GM21723 (cell line): Measurements from ENCODE around the gene TXLNB.

Experiments used
- ATAC-seq: cut with Tn5 transposase; IDR thresholded peaks from one replicate; pipeline ENCODE4 v1.9.1; 2021; ENCODE audit warnings: mild to moderate bottlenecking, moderate library complexity; ENCODE audit not compliant: unreplicated experiment

Gene TXLNB

DNA sequence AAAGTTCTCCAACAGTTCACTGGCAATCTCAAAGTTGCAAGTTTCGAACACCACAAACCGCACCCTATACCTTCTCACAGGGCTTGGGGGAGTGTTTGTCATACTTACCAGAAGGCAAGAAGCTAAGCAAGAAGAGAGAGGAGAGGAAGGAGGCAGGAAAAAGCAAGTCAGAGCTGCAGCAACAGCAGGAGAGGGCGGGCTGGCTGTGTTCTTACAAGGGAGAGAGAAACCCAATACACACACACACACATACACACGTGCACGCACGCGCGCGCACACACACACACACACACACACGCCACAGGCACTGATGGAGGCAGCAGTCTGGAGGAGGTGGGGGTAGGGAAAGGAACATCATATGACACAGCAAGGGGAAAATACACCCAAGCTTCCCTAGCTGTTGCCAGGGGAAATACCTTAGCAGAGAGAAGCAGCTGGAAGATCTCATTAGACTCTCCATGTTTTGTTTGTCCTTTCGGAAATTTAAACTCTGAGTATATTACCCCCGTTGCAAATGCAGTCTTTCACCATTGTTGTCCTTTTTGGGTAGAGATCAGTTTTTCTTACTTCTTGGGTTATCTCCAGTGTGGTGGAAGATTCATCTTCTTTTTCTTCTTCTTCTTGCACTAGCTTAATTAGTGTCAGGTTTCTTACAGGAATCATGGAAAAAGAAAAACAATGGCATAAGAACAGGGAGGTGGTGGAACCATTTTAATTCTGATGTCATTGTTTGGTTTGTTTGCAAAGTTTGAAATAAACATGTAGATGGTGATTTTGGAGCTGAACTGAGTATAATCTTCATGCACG lies at the start of gene TXLNB:
Gene TXLNB (minus strand): TSS at position 186 of the 807 bp plus-strand sequence. CDS start 3,099 bp downstream, outside the sequence.
- ATAC-seq: peak; percentile 65

DNA sequence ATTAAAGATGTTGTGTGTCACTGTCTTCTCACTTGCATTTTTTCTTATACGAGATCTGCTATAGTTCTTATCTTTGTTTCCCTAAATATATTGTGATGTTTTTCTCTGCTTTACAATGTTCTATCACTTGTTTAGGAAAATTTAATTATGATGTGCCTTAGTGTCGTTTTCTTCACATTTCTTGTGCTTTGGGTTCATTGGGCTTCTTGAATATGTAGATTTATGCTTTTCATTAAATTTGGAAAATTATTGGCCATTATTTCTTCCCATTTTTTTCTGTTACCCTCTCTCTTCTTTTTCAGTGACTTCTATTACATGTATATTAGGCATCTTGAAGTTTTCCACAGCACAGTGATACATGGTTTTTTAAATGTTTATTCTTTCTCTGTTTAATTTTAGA lies 49.3 kb upstream of the TXLNB start:
- no peak for ATAC-seq

DNA sequence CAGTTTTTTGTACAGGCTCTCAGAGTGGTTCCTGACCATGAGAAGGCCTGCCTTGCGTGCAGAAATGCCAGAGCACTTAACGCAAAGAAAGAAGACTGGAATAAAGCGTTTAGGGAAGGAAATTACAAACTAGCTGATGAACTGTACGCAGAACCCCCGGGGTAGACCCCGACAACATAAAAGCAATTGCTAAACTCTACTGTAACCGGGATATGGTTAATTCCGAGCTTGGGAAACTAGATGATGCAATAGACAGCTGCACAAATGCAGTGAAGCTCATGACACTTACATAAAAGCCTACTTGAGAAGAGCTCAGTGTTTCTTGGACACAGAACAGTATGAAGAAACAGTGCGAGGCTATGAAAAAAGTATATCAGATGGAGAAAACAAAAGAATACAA lies 47.0 kb upstream of the TXLNB start:
- ATAC-seq: no peak

DNA sequence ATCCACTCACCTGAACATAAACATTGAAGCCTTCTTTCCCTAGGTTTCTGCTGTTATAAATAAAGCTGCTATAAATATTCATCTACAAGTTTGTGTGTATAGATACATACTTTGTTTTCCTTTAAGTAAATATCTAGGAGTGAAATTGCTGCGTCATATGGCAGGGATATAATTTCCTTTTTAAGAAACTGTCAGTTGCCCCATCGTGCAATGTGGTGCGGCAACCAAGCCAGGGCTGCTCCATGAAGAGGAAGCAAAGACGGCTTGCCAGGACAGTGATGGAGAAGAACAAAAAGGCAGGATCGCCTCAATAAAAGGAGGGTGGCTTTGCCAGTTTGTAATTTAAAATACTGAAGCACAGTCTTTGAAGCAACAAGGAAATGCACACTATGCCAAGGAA lies 46.0 kb upstream of the TXLNB start:
- no peak for ATAC-seq

DNA sequence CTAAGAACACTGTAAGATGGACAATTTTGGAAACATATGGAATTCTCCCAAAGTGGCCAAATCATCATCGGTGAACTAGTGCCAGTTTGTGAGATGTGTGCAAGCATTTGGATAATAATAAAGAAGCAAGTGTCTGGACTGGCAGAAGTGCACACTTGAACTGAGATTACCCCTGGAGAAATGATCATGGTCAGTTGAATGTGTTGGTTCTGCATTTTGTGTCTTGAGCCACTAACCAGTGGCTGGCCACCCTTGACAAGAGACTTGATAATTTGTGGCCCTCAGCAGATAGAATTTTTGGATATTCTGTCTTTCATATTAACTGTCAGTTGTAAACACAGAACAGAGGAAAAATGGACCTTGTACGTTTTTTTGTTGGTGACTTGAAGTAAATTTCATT lies 45.2 kb upstream of the TXLNB start:
- ATAC-seq: no peak

DNA sequence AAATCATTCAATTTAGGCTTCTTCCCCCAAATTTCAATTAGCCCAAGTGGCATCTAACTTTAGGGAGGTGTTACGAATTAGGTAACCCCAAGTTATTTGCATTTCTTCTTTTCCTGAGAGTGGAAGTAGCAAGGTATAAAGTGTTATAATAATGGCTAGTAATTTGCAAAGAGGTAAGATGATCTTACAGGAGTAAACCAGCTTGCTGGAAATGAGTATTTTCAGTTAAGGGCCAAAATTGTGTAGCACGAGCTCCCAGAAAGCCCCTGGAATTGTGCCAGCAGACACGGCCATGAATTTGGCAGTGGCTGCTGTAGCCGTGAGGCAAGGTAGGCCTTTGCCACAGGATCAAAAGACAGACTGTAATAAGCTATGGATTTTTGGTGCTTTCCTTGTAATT lies 44.7 kb upstream of the TXLNB start:
- no peak for ATAC-seq

DNA sequence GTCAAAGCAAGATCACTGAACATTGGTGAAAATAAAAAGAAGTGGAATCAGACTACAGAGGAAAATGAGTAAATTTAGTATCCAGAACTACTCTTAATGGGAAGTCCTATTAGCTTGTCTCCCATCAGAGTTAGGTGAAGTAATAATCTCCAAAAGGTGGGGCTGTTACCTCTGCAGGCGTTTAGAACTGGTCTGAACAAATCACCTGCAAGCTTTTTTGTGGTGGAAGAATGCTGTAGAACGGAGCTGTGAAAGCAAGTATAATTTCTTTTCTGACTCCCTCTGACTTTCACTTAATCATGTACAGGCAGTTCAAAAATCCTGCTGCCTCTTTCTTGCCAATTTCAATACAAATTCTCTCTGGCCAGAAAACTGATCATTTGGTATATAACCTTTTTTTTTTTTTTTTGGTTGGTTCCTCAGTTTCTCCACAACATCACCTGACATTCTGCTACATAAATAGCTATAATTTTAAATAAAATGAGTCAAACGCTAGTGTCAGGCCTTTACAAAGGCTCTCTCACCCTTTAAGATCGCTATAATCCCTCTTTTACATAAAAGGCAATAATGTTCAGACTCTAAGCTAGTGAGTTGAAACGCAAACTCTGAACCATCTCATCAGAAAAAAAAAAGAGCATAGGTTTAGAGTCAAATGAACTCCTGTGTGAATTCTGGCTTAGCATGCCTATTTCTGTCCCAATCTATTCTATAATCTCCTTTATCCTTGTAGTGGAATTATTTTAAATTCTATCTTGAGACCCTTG lies 43.8 kb upstream of the TXLNB start:
- no peak for ATAC-seq

DNA sequence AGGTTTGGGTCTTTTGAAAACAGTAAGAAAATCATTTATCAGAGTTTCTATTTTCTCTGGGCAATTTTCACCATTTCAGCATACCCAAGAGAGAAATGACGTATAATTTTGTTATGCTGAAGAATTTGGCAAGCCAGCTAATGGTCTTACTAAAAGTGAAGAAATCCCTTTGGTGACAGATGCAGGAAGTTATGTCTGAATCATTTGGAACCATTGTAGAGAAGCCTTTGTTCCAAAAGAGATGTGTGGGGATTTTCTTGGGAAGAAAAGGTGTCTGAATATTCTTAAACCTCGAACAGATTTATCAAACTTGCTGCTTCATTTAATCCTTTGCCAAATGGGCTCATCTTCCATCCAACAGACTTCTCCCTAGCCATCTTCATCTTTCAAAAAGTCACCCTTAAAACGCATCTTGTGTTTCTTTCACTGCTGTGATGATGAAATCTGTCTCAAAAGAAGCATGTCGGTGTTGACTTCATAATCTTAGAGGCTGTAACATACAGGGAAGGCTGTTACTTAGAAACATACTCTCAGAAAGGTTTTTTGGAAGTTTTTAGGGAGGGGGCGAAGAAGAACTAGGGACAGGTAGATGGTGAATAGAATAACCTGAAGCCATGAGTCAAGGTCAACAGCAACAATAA lies 43.1 kb upstream of the TXLNB start:
- no peak for ATAC-seq

DNA sequence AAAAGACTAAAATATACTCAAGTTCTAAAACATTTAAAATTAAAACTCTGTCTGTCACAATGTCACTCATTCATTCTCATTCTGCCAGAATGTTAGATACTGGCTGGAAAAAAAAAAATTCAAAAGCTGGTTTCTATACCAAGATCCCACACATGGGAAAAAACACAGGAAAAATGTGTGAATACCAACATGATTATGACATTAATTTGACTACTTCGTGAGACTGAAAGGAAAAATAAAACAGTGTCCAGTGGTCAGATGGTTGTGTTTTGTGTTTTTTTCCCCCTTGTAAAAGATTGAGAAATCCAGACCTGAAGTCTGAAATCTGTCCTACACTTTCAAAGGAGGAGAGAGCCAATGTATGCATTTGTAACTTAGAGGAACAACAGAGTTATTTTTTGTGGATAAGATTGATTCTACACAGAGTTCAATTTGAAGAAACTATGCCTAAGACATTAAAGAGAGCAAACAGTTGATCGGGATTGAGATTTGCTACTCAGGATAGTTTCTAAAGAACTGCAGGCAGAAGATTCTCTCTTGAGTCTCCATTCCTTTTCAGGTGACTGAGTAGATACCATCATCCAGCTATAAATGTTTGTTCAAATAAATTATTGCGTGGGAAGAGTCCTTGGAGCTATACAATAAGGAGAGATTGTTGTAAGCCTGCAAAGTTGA lies 39.2 kb upstream of the TXLNB start:
- no peak for ATAC-seq

DNA sequence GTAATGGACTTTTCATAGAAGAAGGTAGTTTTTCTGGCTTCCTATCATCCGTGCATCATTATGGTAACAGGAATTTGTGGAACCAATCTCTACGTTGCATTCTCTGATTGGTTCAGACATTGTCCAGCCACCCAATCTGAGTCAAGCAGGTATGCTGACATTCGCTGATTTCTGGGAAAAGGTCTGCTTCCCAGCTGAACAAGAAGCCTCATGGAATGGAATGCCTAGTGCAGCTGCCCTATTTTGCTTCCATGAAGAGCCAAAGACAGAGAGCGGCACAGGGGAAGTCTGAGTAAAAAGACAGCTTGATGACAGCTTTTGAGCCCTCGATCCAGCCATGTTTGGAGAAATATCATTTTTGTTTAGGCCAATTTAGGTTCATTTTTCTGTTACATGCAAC lies 38.5 kb upstream of the TXLNB start:
- no peak for ATAC-seq

DNA sequence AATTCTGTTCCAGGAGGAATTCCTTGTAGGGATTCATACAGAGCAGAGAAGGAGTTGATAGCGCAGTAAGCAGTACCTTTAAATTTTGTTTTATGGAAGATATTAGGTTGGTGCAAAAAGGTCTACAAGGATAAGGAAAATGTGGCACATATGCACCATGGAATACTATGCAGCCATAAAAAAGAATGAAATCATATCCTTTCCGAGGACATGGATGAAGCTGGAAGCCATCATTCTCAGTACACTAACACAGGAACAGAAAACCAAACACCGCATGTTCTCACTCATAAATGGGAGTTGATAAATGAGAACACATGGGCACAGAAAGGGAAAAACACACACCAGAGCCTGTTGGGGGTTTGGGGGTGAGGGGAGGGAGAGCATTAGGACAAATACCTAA lies 37.4 kb upstream of the TXLNB start:
- no peak for ATAC-seq

DNA sequence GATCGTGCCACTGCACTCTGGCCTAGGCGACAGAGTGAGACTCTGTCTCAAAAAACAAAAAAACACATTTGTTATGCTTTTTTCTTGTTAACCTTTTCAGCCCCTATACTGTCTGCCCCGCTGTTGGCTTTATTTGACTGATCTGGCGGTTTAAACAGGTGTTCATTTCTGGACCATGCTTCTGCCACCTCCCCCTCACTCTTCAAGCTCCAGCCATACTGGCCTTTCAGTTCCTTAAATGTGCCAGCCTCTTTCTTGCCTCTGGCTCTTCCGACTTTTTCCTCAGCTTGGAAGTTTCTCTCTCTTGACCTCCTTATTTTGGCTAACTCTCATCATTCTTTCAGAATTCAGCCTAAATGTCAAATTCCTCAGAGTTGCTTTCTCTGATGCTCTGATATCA lies 35.2 kb upstream of the TXLNB start:
- peak; percentile 54 for ATAC-seq

DNA sequence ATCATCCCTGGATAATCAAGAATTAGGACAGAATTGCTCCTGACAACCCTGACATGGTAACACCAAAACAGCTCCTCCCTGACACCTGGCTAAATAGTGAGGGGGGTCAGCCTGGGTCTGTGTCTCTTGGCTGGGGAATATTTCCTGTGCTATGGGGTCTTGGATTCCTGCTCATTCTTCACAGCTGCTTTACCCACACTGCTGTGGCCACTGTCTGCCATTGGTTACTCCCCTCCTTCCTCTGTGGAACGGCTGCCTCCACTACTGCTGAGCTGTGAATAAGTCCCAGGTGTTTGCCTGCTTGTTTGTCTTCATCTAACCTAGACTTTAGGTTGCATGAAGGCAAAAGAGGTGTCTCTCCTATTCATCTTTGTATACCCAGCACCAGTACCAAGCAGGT lies 33.9 kb upstream of the TXLNB start:
- ATAC-seq: peak; percentile 32

DNA sequence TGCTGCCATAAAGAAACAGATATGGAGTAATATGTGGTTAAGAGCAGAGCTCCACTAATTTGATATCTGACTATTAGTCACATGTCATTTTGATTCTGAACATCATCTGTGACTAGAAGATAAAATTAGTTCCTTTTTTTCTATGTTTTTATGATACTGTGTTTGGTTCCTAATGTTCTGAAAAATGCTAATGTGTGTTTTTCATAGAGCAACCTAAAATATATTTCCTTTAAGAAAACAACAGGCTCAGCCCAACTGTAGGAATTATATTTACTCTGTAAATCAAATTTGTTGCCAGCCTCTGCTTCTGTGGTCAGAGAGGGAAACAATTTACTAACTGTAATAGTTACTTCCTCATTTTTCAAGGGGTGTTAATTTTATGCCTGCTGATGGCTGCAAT lies 33.3 kb upstream of the TXLNB start:
- ATAC-seq: peak; percentile 65

DNA sequence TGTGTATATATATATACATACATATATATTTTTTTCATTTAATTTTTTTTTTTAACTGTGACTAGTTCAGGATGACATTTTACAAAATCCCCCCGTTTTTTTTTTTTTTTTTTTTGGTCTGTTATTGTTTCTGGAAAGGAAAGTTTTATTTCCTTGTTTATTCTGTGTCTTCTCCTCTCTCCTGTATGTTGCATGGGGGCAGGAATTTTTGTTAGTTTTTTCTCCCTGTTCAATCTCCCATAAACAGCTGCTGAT lies 32.4 kb upstream of the TXLNB start:
- ATAC-seq: no peak

DNA sequence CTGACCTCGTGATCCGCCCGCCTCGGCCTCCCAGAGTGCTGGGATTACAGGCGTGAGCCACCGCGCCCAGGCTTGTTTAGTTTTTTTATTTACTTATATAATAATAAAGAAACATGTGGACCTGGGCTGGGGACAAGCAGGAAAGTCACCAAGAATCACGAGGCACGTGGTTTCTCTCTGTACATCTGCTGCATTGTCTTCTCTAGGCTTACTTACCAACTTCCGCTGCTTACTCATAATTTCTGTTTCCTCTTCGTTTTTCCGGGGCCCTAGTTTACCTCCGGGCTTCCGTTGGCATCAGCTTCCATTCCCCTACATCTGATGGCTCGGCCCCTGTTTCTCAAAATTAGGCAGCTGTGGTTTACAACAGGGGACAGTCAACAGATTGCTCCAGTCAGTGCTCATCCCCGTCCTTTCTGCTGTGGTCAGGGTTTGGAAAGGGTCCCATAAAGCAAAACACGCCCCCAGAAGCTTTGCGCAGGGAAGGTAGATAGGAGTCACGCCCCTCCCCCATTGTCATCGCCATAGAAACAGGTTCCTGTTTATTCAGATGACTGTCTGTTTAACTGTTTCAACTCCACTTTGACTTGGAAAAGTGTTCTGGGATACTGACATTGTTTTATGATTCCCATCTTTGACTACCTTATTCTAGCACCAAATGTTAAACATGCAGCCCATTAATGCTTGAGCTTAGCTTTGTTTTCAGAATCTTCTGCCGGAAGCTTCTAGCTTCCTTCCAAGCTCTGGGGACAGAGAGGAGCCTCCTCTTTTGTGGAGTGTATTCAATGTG lies 31.9 kb upstream of the TXLNB start:
- peak; percentile 27 for ATAC-seq

DNA sequence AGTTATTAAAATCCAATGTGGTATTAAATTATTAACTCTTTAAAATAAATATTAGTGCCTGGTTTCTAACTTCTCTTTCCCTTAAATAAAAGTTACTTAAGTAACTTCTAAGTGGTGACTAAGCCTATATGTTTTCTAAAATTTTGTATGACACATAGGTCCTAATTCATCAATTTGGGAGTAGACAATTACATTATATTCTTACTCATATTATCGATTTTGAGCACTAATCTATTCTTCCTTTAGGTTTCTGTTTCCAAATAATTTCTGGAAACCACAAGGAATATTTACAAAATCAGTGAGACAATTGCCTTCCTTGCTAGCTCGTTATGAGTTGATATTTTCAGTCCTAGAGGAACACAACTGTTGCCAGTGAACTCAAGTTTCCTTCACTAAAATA lies 28.3 kb upstream of the TXLNB start:
- no peak for ATAC-seq

DNA sequence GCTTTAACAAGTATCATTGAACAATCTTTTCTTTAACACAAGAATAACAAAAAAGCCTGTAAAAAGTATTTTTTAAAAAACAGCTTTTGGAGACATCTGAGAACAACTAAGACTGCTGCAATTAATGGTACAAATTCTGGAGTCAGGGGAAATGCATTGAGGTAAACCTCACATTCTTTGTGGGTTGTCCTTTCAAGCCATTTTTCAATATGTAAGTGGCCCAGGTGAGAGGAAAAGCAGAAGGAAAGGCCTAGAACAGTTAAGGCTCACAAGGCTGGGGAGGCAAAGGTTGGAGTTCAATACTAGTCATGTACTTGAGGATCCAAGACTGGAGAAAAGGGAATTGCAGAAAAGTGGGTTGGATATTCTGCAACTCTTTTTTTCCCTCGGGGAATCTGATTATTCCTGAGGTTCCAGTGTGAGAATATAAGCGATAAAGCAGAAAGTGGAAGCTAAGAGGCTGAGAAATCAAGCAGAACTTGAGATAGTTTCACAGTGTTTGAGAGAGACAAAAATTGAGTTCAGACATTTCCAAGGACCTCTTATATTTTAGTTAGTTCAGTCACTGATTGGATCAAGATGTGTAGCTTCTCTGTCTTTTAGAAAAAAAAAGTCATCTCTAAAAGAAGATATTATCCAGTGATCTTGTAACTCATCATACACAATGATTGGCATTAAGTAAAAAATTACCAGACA lies 25.0 kb upstream of the TXLNB start:
- no peak for ATAC-seq

DNA sequence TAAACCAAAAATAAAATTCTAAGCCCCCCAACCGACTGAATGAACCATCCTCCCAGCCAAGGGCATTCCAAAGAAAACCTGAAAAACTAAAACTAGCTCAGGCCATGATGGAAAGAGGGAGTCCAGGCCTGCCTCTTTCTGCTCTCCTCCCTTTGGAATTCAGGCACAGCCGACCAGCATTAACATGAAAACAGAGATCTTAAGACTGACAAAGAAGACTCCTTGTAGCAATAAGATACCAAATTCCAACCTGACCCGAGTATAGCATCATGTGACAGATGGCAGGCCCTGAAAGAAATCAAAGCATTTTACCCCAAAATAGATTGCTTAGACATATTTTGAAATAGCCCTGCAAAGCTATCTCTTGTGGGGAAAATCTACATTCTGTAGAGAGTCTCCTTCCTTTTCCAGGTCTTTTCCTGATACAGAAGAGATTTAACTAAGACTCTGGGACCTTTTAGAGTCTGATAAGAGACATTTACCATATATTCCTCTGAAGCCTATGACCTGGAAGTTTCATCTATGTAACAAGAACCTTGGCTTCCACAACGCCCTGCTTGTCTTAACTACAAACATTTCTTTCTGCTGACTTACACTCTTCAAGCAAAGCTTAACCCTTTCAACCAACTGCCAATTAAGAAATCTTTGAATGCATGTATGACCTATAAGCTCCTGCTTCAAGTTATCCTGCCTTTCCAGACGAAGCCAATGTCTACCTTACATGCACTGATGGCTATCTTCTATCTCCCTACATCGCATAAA lies 22.2 kb upstream of the TXLNB start:
- no peak for ATAC-seq

DNA sequence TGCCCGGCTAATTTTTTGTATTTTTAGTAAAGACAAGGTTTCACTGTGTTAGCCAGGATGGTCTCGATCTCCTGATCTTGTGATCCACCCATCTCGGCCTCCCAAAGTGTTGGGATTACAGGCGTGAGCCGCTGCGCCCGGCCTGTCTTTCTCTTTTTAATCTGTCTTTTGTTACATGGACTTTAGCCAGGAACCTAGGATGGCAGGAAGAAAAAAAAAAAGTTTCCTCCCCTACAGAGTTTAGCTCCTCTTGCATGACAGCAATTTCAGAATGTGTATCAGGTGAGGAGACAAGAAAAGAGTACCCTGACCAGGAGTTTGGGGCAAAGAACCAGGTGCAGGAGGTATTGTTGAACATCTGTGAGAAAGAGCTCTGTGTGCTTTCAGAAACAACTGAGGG lies 21.4 kb upstream of the TXLNB start:
- ATAC-seq: no peak
